ENCODE results near the gene TREM2. TPM values are rescaled to one million over a fixed set of nuclear protein-coding genes. Genes with fewer than 3 reads are reported as not detected.

The TREM2 gene
- polyA plus RNA-seq, 1 donor from 2014 or later = not detected

DNA sequence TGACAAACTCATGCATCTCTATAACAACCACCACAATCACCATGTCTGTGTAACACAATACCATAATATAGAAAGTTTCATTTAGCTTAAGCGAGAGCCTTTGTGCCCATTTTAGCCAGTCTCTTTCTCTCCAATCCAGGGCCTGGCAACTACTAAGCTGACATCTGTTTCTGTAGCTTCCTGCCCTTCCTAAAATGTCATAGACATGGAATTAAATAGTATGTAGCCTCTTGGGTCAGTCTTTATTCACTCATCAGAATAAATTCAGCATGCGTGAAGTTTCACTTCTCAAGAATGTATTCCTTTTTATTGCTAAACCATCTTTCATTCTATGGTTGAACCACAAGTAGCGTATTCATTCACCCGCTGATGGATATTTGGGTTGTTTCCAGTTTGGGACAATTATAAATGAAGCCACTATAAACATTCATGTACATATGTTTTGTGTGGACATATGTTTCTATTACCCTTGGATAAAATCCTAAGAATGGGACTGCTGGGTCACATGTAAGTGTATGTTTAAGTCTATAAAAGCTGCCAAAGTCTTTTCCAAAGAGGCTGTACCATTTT lies 1.7 kb upstream of the TREM2 start:
- no peaks in the 10 kb centered on the region for H4K20me1 ChIP-seq (ENCODE audit: insufficient read depth)
- no peak for TF ChIP-seq RAD21 (conservative IDR thresholded peaks at IDR 0.05)
- no peak for TF ChIP-seq POLR2AphosphoS5 (IDR thresholded peaks at IDR 0.05)
- TF ChIP-seq MXI1 (conservative IDR thresholded peaks at IDR 0.05; ENCODE audit: poor library complexity, severe bottlenecking) = no peak
- TF ChIP-seq, protein P1, sequence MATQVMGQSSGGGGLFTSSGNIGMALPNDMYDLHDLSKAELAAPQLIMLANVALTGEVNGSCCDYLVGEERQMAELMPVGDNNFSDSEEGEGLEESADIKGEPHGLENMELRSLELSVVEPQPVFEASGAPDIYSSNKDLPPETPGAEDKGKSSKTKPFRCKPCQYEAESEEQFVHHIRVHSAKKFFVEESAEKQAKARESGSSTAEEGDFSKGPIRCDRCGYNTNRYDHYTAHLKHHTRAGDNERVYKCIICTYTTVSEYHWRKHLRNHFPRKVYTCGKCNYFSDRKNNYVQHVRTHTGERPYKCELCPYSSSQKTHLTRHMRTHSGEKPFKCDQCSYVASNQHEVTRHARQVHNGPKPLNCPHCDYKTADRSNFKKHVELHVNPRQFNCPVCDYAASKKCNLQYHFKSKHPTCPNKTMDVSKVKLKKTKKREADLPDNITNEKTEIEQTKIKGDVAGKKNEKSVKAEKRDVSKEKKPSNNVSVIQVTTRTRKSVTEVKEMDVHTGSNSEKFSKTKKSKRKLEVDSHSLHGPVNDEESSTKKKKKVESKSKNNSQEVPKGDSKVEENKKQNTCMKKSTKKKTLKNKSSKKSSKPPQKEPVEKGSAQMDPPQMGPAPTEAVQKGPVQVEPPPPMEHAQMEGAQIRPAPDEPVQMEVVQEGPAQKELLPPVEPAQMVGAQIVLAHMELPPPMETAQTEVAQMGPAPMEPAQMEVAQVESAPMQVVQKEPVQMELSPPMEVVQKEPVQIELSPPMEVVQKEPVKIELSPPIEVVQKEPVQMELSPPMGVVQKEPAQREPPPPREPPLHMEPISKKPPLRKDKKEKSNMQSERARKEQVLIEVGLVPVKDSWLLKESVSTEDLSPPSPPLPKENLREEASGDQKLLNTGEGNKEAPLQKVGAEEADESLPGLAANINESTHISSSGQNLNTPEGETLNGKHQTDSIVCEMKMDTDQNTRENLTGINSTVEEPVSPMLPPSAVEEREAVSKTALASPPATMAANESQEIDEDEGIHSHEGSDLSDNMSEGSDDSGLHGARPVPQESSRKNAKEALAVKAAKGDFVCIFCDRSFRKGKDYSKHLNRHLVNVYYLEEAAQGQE (IDR thresholded peaks at IDR 0.05; ENCODE audit: borderline replicate concordance) = no peak
- TF ChIP-seq EZH2 (IDR thresholded peaks at IDR 0.05; ENCODE audit: borderline replicate concordance, insufficient read depth, low read length, poor library complexity, severe bottlenecking) = no peak
- no peak for TF ChIP-seq SMC3 (conservative IDR thresholded peaks at IDR 0.05; ENCODE audit: poor library complexity)
- TF ChIP-seq, protein P2, sequence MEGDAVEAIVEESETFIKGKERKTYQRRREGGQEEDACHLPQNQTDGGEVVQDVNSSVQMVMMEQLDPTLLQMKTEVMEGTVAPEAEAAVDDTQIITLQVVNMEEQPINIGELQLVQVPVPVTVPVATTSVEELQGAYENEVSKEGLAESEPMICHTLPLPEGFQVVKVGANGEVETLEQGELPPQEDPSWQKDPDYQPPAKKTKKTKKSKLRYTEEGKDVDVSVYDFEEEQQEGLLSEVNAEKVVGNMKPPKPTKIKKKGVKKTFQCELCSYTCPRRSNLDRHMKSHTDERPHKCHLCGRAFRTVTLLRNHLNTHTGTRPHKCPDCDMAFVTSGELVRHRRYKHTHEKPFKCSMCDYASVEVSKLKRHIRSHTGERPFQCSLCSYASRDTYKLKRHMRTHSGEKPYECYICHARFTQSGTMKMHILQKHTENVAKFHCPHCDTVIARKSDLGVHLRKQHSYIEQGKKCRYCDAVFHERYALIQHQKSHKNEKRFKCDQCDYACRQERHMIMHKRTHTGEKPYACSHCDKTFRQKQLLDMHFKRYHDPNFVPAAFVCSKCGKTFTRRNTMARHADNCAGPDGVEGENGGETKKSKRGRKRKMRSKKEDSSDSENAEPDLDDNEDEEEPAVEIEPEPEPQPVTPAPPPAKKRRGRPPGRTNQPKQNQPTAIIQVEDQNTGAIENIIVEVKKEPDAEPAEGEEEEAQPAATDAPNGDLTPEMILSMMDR (IDR thresholded peaks at IDR 0.05; ENCODE audit: poor library complexity, severe bottlenecking) = no peak
- no peak for TF ChIP-seq EP300 (conservative IDR thresholded peaks at IDR 0.05; ENCODE audit: poor library complexity, severe bottlenecking)
- no peak for TF ChIP-seq TAF1 (IDR thresholded peaks at IDR 0.05; ENCODE audit: low read depth)
- no peak overlapping the region for H2AFZ ChIP-seq (ENCODE audit: low read depth, low read length)
- no peak overlapping the region for H3K27ac ChIP-seq (ENCODE audit: low read length)
- no peaks in the 10 kb centered on the region for H3K27me3 ChIP-seq (ENCODE audit: insufficient read depth, low read depth, low read length)
- H3K4me3 ChIP-seq (ENCODE audit: low read length) = no peak overlapping the region
- H3K9me3 ChIP-seq (ENCODE audit: low read length) = no peaks in the 10 kb centered on the region
- no peak overlapping the region for H3K4me2 ChIP-seq (ENCODE audit: low read length)
- H3K36me3 ChIP-seq (ENCODE audit: insufficient read depth, low read length) = no peaks in the 10 kb centered on the region
- H3K79me2 ChIP-seq (replicated peaks; ENCODE audit: insufficient read depth, low read length) = no peaks in the 10 kb centered on the region
- H3F3A ChIP-seq (ENCODE audit: insufficient read depth, low read length, poor library complexity, severe bottlenecking) = no peaks in the 10 kb centered on the region
- H3K9me2 ChIP-seq (ENCODE audit: insufficient read depth, low read length) = no peaks in the 10 kb centered on the region
- no peak overlapping the region for H3K9ac ChIP-seq (ENCODE audit: low read length)

DNA sequence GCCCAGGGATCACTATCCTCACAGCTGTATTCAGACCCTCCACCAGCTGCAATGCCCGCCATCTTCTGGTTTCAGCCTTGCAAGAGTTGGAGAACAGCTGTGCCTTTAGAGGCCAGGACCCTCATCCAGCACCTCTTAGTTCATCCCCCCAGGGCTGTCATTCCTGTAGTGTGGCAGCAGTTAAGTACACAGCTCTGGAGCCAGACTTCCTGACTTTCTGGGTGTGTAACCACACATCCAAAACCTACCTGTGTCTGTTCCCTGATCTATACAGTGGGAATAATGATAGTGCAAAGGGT lies 452 bp upstream of the TREM2 start:
- no peak overlapping the region for H3K9ac ChIP-seq (ENCODE audit: low read length)
- H3K9me2 ChIP-seq (ENCODE audit: insufficient read depth, low read length) = no peaks in the 10 kb centered on the region
- H3K27ac ChIP-seq (ENCODE audit: low read length) = no peak overlapping the region
- H3K9me3 ChIP-seq (ENCODE audit: low read length) = no peaks in the 10 kb centered on the region
- no peaks in the 10 kb centered on the region for H4K20me1 ChIP-seq (ENCODE audit: insufficient read depth)
- H3K79me2 ChIP-seq (replicated peaks; ENCODE audit: insufficient read depth, low read length) = no peaks in the 10 kb centered on the region
- H2AFZ ChIP-seq (ENCODE audit: low read depth, low read length) = no peak overlapping the region
- H3K4me2 ChIP-seq (ENCODE audit: low read length) = no peak overlapping the region
- no peak overlapping the region for H3K4me3 ChIP-seq (ENCODE audit: low read length)
- TF ChIP-seq, protein P2 (IDR thresholded peaks at IDR 0.05; ENCODE audit: poor library complexity, severe bottlenecking) = no peak
- no peak for TF ChIP-seq EZH2 (IDR thresholded peaks at IDR 0.05; ENCODE audit: borderline replicate concordance, insufficient read depth, low read length, poor library complexity, severe bottlenecking)
- TF ChIP-seq RAD21 (conservative IDR thresholded peaks at IDR 0.05) = no peak
- TF ChIP-seq POLR2AphosphoS5 (IDR thresholded peaks at IDR 0.05) = no peak
- TF ChIP-seq SMC3 (conservative IDR thresholded peaks at IDR 0.05; ENCODE audit: poor library complexity) = no peak
- no peak for TF ChIP-seq MXI1 (conservative IDR thresholded peaks at IDR 0.05; ENCODE audit: poor library complexity, severe bottlenecking)
- TF ChIP-seq EP300 (conservative IDR thresholded peaks at IDR 0.05; ENCODE audit: poor library complexity, severe bottlenecking) = no peak
- TF ChIP-seq, protein P1 (IDR thresholded peaks at IDR 0.05; ENCODE audit: borderline replicate concordance) = no peak
- TF ChIP-seq TAF1 (IDR thresholded peaks at IDR 0.05; ENCODE audit: low read depth) = no peak
- no peaks in the 10 kb centered on the region for H3F3A ChIP-seq (ENCODE audit: insufficient read depth, low read length, poor library complexity, severe bottlenecking)
- H3K36me3 ChIP-seq (ENCODE audit: insufficient read depth, low read length) = no peaks in the 10 kb centered on the region
- H3K27me3 ChIP-seq (ENCODE audit: insufficient read depth, low read depth, low read length) = no peaks in the 10 kb centered on the region
